GM19455 (cell line): Measurements from ENCODE around the gene RBM4B.
"Not testable (repeated sequence)": the region's sequence is repeated elsewhere in the genome, so short reads cannot be mapped to it uniquely, and the experiment has no call there.

ENCODE experiments used
- ATAC-seq: cut with Tn5 transposase; IDR thresholded peaks from one replicate; pipeline ENCODE4 v1.9.1; 2021; ENCODE audit not compliant: unreplicated experiment

RBM4B gene, protein sequence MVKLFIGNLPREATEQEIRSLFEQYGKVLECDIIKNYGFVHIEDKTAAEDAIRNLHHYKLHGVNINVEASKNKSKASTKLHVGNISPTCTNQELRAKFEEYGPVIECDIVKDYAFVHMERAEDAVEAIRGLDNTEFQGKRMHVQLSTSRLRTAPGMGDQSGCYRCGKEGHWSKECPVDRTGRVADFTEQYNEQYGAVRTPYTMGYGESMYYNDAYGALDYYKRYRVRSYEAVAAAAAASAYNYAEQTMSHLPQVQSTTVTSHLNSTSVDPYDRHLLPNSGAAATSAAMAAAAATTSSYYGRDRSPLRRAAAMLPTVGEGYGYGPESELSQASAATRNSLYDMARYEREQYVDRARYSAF

DNA sequence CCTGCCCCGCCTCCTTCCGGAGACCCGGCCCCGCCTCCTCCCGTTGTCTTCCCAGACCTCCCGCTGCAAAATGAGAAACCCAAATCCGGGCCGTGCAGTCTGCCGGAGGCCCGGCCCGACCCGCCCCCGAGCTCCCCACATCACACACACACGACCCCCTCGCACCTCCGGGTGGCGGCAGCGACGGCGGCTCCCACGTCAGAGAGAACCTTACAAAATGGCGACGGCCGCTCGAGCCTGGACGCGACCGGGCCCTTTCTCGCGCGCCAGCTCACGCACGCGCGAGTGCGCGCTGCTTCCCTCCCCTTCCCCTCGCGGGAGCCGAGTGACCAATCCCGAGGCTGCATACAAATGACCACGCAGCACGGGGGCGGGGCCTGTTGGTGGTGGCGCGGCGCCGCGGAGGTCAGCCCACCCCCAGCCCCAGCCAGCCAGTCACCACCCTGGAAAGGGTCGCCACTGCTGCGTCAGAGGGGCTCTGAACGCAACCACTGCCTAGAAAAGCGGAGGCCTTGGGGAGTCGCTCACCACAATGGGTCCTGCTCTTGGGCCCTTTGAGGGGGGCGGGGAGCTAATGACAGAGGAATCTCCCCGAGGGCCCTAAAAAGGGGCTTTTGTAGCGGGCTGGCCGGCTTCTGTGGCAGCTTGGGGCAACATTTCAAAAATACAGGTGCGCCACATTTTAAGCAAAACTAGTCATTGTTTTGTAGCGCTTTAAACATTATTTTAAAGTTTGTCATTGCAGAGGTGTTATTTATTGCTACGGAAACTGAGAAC, at the start of gene RBM4B:
TSS of gene RBM4B (minus strand) at position 289 of the 777 bp plus-strand sequence. CDS start 808 bp downstream, outside the sequence.
- peak; percentile 87 for ATAC-seq

DNA sequence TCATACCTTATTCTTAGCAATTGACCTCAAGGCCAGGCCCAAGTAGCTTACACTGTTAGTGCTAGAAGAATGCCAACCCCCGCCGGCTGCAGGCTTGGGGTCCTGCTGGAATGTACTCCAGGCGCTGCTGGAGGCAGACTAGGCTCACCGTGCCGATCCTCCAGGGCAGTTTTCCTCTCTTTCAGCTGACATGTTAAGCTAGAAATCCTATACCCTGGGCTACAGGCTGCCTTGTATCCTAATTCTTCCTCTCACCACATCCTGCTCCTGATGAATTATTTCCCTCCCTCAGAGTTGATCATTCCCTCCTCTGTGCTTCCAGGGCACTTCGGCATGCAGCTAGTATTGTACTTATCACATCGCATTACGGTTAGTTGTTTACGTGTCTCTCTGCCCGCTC, 48.0 kb upstream of the RBM4B start:
- no peak for ATAC-seq

DNA sequence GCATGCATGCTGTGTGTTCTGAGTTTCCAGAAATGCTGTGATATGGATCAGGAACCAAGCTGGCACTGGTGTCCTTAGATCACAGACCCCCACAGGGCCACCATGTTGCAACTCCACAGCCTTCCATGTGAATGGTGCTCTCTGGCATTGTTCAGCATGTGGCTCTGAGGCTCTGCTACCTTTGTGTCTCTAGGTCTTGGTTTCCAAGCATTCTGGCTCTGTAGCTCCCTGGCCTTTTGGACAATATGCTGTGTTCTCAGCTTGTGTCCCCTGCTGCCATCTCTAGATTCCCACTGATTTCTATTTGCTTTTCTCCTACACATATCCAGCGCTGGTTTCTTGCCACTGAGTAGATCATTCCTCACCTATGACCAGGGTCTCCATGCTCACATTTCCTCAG, 47.4 kb upstream of the RBM4B start:
- no peak for ATAC-seq

DNA sequence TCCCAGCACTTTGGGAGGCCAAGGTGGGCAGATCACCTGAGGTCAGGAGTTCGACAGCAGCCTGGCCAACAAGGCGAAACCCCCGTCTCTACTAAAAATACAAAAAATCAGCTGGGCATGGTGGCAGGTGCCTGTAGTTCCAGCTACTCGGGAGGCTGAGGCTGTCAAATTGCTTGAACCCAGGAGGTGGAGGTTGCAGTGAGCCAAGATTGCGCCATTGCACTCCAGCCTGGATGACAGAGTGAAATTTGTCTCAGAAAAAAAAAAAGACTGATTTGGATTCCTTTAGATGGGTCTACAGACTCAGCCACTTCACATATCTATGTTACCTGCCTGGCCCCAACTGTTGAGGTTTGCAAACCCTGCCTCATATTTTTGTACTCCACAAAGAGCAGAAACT, 46.5 kb upstream of the RBM4B start:
- ATAC-seq, result not testable (repeated sequence)

DNA sequence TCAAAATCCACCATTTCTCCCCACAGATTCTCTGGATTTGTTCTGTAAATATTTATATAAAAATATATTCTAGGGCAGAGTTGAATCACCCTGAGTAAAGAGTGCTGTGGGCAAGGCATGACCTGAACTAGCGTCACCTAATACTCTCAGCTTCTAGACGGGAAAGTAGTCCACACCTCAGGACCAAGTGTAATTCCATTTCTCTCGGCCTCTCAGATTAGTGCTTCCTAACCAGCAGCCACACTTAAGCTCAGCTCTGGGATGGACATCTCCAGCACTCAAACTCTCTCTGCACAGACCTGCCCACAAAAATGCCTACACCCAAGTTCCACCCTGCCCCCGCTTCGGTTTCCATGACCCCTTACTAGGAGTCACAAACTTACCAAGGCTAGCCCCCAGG, 46.0 kb upstream of the RBM4B start:
- ATAC-seq, result no peak

DNA sequence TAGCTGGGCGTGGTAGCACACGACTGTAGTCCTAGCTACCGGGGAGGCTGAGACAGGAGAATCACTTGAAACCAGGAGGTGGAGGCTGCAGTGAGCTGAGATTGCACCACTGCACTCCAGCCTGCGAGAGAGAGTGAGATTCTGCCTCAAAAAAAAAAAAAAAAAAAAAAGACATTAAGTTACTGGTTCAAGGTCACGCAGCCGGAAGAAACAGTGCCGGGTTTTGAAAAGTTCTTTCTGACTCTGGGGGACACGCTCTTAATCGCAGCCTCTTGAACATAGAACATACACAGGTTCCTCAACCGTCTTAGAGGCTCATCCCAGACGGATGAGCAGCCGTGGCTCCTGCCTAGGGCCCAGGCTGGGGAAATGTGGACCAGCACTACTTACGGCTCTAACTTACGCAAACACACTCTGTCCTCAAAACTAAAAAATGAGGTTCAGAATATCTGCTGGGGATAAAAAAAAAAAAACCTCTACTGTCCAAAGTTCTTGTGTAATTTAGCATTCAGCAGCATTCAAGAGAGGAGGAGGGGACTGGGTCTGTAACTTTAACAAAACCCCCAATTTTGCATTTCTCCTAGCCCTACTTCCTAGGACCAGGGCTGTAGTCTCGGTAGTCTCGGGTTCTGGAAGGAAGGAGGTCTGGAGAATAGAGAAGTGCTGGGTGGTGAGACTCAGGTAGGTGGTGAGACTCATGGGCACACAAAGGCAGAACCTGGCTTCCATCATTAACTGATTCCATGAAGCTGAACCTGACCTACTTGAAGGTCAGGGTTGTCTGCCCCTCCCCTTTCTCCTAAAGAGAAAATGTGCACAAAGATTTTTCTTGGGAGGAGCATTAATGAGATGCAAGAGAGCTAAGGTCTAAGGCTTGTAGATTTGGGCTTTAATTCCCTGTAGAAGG, 45.3 kb upstream of the RBM4B start:
- no peak for ATAC-seq

DNA sequence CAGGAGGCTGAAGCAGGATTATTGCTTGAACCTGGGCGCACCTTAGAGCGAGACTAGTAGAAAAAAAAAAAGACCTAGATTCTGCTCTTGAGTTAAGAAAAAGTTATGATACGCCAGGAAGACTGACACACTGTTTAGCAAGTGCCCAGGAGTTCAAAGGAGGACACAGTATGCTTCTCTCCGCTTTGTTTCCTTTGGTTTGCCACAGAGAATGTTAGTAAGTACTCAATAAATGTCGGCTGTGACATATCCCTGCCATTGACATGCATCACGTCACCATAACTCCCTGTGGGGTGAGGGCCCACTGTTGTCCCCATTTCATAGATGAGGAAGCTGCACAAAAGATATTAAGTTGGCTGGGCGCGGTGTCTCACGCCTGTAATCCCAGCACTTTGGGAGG, 44.3 kb upstream of the RBM4B start:
- ATAC-seq, result no peak

DNA sequence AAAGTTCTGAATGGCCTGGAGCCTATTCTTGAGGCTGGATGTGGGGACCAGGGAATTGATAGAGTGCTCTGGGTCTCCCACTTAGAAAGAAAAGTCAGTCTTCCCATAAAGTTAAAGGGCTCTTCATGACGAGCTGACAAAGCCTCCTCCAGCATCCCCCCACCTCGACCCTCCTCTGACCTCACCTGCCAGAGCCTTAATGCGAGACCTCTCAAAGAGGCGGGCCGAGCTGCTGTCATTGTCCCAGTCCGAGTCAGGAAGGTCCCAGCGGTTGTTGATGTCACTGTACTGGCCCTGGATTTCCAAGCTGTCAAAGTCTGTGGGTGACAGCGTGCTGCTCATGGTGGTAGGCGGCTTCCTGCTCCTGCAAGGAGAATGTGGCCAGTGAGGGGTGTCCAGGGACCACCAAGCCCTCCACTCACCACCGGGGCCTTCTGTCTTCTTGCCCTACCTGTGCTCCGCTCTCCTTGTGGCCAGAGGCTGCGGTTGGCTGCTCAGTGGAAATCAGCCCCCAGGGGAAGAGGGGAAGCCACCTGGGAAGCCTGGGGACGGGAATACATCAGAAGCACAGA, 43.3 kb upstream of the RBM4B start:
- ATAC-seq, result no peak

DNA sequence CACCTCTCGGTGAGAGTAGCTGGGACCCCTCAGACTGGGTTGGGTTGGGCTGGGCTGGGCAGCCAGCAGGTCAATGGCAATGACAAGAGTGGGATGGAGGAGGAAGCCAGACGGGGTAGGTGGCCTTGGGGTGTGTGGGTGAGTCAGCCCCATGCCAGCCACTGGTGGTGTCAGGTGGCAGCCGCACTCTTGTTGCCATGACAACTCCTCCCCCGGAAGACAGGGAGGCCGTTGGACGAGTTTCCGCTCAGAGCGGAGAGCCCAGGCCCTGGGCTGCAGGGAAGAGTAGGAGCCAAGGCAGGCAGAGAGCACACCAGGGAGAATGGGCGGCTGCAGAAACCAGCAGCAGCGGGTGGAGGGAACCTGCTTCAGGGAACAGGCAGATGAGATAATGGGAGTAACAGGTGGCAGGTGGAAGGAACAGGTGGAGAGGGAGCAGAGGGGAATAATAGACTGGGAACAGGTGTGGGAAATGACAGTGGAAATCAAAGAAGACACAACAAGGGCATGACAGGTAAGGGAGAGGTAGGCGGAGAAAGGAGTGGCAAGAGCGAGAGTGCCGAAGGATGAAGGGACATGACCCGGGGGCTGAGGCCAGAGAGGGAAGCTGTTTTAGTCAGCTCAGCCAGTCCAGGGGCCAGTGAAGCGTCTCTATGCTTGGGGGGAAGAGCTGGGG, 42.7 kb upstream of the RBM4B start:
- no peak for ATAC-seq

DNA sequence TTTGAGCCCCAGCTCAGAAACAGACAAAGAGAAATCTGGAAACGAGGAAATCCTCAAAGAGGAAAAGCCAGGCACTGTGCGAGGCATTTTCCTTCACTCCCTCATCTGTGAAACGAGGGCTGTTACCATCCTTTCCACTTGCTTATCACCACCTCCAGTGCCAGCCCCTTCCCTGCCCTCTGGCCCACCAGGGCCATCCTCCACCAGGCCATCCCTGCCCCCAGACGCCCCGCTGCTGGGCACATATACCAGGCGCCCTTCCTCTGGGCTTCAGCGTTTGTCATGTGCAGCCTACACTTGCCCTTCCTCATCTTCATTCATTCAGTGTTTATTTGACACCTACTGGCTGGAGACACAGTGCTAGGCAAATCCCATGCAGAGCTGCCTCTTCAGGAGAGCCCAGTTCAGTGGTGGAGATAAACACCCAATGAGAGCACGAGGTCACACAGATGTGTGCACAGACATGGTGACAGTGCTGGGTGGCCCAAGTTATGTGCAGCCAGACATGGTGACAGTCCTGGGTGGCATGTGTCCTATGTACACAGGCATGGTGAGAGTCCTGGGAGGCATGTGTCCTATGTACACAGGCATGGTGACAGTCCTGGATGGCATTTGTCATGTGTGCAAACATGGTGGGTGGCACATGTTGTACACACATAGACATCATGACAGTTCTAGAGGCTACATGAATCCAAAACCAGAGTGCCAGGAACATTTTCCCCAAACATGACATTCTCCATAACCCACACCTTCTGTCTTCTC, 41.6 kb upstream of the RBM4B start:
- ATAC-seq, result no peak

DNA sequence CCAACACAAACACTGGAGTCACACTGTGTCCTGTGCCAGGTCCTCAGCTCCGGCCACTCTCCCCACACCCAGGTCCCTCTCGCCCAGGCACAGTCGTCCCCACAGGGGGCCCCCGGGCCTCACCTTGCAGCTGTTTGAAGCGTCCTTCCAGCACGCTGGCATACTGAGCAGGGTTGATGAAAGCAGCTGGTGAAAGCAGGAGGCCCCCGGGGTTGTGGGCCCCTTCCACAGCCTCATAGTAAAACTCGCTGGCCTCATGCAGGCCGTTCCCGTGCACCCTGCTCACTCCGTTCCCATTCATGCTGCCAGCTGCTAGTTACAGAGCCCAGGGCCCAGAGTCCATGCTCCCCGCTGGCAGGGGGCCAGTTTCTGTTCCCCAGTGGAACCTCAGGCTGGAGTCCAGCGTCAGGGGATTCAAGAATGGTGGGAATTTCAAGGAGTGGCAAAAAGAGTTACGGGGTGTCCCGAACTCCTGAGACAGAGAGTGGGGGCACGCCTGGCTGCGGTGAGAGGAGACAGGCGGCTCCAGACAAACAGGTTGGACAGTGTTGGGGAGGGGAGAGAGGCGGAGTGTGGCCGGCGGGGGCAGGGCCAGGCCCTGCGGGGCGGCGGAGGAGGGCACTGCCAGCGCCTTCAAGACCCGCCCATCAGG, 40.8 kb upstream of the RBM4B start:
- no peak for ATAC-seq

DNA sequence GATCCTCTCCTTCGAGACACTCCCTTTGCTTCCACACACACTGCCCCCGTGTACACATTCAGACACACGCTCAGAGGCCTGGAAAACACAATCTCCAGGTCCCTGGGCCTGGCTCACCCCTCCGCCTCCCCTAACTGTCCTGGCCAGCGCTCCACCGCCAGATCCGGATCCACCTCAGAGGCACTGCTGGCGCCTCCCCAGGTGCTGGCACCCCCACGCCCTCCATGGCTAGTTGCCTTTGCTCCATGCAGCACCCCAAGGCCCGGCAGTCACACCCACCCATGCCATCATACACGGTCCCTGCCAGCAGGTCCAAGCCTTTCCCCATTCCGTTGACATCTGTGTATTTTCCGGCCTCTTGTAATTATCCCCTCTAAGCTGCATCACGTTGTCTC, 40.2 kb upstream of the RBM4B start:
- ATAC-seq, result no peak

DNA sequence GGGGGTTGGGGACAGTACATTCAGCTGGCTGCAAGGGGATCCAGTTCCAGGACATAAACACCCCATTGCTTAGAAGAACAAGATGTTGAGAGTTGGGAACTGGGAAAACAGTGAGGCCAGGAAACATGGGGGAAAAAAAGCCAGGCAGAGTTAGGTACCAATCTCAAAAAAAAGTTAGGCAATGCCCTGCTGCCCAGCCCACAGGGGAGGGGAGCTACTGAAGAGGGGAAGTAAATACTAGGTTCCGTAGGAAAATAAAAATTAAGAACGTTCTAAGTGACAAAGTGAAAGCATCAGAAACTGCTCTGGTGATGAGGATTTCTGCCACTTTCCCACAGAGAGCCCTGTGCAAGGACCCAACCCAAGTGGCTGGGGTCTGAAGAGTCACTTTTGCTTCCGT, 39.3 kb upstream of the RBM4B start:
- ATAC-seq, result no peak

DNA sequence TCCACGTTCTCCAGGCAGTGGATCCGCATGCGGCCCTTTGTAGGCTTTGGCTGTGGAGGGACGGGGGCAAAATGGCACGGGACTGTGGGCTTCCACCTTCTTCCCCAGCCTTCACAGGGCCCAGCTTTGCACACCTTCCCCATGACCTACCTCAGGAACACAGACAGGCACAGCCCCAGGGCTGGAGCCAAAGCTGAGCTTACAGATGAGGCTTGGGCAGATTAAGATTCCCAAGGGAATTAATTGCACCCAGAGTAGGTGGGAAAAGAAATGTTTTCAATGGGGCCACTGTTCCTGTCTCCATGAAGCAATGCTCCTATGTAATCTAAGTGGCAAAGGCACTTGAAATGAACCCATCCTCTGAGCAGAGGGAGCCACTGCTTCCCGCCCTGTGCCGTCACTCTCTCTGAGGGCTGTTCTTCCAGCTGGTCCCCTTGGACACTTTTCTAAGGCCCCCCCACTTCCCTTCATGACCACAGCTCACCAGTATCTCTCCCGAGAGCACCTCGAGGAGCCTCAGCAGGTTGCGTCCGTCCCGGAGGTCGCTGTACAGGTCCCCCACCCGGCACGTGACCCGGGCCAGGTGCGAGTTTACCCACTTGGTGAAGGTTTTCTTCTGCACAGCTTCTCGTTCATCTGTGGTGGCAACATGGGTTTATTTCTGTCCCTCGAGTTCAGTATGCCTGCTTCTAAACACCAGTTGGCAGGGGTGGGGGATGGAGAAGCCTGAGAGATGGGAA, 37.8 kb upstream of the RBM4B start:
- no peak for ATAC-seq

DNA sequence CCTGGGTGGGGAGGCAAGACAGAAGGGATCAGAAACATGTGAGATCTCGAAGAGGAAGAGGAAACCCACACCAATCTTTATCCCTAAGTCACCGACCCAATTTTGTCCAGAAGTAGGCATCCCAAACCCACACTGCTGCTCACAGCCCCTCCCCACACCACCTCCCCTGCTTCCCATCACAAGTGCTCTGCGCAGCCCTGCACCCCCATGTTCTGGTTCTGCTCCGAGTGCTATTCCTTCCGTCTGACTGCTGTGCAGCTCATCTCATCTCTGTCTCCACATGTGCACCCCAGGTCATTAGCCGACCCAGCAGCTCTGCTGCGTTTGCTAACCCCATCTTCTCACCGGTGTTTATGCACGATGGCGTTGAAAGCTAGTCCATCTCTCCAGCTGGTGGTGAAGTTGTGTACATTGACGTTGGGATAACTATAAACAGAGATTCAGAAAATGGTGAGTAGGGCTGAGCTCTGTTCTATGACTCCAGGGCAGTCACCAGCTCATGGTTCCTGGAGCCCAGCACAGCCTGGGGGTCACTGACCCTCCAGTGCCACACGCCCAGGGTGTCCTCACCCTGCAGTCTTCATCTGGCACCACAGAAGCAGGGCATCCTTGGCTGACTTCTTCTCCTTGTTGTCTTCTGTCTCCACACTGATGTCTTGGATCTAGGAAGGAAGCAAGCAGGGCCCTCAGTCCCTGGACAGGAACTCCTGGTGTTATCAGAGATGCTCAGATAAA, 36.2 kb upstream of the RBM4B start:
- no peak for ATAC-seq

DNA sequence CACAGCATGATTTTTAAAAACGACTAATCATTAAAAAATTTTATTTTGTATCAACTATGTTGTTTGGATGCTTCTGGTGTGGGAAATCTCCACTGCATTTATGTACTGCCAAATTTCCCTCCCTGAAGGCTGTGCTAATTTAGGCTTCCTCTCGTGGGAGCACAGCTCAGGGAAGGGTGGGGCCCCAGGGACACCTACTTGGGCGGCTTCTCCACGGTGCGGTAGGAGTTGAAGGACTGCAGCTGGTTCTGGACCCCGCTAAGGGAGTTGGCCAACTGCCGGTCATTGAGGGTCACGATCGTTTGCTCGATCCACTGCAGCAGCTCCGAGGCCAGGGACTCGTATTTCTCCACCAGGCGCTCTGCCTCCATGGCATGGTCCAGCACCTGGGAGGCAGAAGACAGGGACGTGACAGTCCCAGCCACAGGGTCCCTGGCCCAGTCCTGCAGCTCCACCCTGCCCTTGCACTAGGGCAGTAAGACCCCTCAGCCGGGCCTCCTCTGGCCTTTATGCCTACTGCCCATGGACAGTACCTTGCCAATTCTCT, 32.8 kb upstream of the RBM4B start:
- no peak for ATAC-seq

DNA sequence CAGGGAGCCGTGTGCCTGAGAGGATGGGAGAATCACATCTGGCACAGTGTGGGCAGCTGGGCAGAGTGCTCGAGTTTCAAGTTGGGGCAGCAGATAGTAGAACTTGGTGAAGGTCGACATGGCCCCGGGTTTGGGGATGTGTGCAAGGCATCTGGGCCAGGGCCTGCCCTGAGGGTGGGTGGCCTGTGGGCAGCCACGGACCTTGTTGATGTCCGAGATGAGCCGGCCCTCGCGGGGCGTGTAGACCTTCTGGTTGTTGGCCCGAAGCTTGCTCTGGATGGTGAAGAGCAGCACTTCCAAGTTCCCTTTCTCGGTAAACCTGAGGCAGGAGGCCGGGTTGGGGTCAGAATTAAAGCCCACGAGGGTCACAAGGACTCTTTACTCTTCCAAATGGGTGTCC, 31.0 kb upstream of the RBM4B start:
- ATAC-seq, result no peak

DNA sequence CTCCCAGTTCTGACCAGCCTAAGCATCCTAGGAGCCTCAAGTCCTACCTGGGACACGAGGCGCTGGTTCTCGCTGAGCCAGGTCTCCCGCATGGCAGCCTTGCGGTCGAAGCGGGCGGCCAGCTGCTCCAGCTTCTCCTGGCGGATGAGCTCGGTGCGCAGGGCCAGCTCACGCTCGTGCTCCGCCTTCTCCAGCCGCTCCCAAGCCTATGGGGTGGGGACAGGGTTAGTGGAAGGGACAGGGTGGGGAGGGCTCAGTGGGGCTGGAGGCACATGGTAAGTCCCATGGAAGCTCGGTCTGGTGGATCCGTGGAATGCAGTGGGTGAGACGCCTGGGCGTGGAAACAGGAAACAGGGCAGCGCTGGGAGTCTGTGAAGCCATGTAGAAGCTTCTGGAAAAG, 30.4 kb upstream of the RBM4B start:
- no peak for ATAC-seq
